H9 (cell line): ENCODE results near the gene CDCA7L. TPM values are rescaled to one million over a fixed set of nuclear protein-coding genes. Genes with fewer than 3 reads are reported as not detected.

ENCODE experiments used
- DNase-seq: peaks from one replicate; pipeline ENCODE4 v3.0.0-alpha.2; 2017
- H2AFZ ChIP-seq: one replicate; pipeline ENCODE4 v1.6.1; 2013; ENCODE audit warnings: mild to moderate bottlenecking, low read length, control low read depth, moderate library complexity
- H2AK5ac ChIP-seq: 2 replicates; pipeline ENCODE4 v1.6.1; 2013; ENCODE audit warnings: low read length, control low read depth, mixed read lengths; ENCODE audit not compliant: insufficient read length
- H2BK120ac ChIP-seq: one replicate; pipeline ENCODE4 v1.6.1; 2013; ENCODE audit warnings: low read depth, mild to moderate bottlenecking, low read length, control low read depth, inconsistent platforms; ENCODE audit not compliant: poor library complexity, severe bottlenecking
- H2BK12ac ChIP-seq: 2 replicates; pipeline ENCODE4 v1.6.1; 2013; ENCODE audit warnings: low read length, control low read depth, mixed read lengths, low read depth; ENCODE audit not compliant: insufficient read length
- H2BK15ac ChIP-seq: 2 replicates; pipeline ENCODE4 v1.6.1; 2013; ENCODE audit warnings: low read depth, low read length, control low read depth
- H2BK20ac ChIP-seq: one replicate; pipeline ENCODE4 v1.6.1; 2013; ENCODE audit warnings: low read depth, mild to moderate bottlenecking, low read length, control low read depth, inconsistent platforms; ENCODE audit not compliant: poor library complexity, severe bottlenecking
- H2BK5ac ChIP-seq: 2 replicates; pipeline ENCODE4 v1.6.1; 2013; ENCODE audit warnings: low read length, control low read depth, mixed read lengths; ENCODE audit not compliant: insufficient read length
- H3K14ac ChIP-seq: 2 replicates; pipeline ENCODE4 v1.6.1; 2013; ENCODE audit warnings: low read length, control low read depth; ENCODE audit not compliant: insufficient read depth
- H3K18ac ChIP-seq: 2 replicates; pipeline ENCODE4 v1.6.1; 2013; ENCODE audit warnings: low read depth, mild to moderate bottlenecking, mixed read lengths, low read length, control low read depth; ENCODE audit not compliant: insufficient read length
- H3K23ac ChIP-seq: 2 replicates; pipeline ENCODE4 v1.6.1; 2013; ENCODE audit warnings: low read length, control low read depth, mixed read lengths, low read depth; ENCODE audit not compliant: insufficient read length
- H3K23me2 ChIP-seq: 2 replicates; pipeline ENCODE4 v1.6.1; 2013; ENCODE audit warnings: low read depth, mild to moderate bottlenecking, mixed read lengths, low read length, control low read depth; ENCODE audit not compliant: insufficient read length, poor library complexity, severe bottlenecking
- H3K27ac ChIP-seq: 2 replicates; pipeline ENCODE4 v1.5.1; 2013; ENCODE audit warnings: low read length, control low read depth, mixed read lengths, low read depth; ENCODE audit not compliant: insufficient read length
- H3K27me3 ChIP-seq: 2 replicates; pipeline ENCODE4 v1.6.1; 2013; ENCODE audit warnings: low read length, control low read depth, inconsistent platforms; ENCODE audit not compliant: insufficient read depth
- H3K4ac ChIP-seq: 2 replicates; pipeline ENCODE4 v1.6.1; 2013; ENCODE audit warnings: low read depth, mild to moderate bottlenecking, control low read depth, inconsistent platforms, low read length, moderate library complexity
- H3K4me1 ChIP-seq: 2 replicates; pipeline ENCODE4 v1.6.1; 2013; ENCODE audit warnings: low read length, control low read depth, inconsistent platforms; ENCODE audit not compliant: insufficient read depth
- H3K4me2 ChIP-seq: 2 replicates; pipeline ENCODE4 v1.6.1; 2013; ENCODE audit warnings: low read length, control low read depth, mixed read lengths; ENCODE audit not compliant: insufficient read length, insufficient read depth
- H3K56ac ChIP-seq: 2 replicates; pipeline ENCODE4 v1.6.1; 2013; ENCODE audit warnings: low read depth, mild to moderate bottlenecking, mixed read lengths, low read length, control low read depth; ENCODE audit not compliant: insufficient read length
- H3K79me1 ChIP-seq: 2 replicates; pipeline ENCODE4 v1.6.1; 2013; ENCODE audit warnings: low read depth, mild to moderate bottlenecking, moderate library complexity, low read length, control low read depth, inconsistent platforms; ENCODE audit not compliant: insufficient read depth, poor library complexity, severe bottlenecking
- H3K79me2 ChIP-seq: 2 replicates; pipeline ENCODE4 v1.6.1; 2013; ENCODE audit warnings: low read length, control low read depth, inconsistent platforms; ENCODE audit not compliant: insufficient read depth
- H3K9ac ChIP-seq: 2 replicates; pipeline ENCODE4 v1.6.1; 2013; ENCODE audit warnings: low read length, control low read depth, mixed read lengths; ENCODE audit not compliant: insufficient read length; ENCODE audit errors: extremely low read depth
- H3K9me3 ChIP-seq: one replicate; pipeline ENCODE4 v1.6.1; 2013; ENCODE audit warnings: low read depth, low read length, inconsistent platforms; ENCODE audit not compliant: control insufficient read depth
- H3T11ph ChIP-seq: one replicate; pipeline ENCODE4 v1.6.1; 2013; ENCODE audit warnings: mild to moderate bottlenecking, low read length, control low read depth, inconsistent platforms
- H4K20me1 ChIP-seq: one replicate; pipeline ENCODE4 v1.6.1; 2013; ENCODE audit not compliant: control insufficient read depth, insufficient read length, insufficient read depth
- H4K5ac ChIP-seq: 2 replicates; pipeline ENCODE4 v1.6.1; 2013; ENCODE audit warnings: low read depth, mild to moderate bottlenecking, mixed read lengths, low read length, control low read depth; ENCODE audit not compliant: insufficient read length
- H4K8ac ChIP-seq: replicated peaks from 2 replicates; pipeline ENCODE4 v1.6.1; 2013; ENCODE audit warnings: low read length, control low read depth, mixed read lengths, low read depth; ENCODE audit not compliant: insufficient read length
- H4K91ac ChIP-seq: 2 replicates; pipeline ENCODE4 v1.6.1; 2013; ENCODE audit warnings: low read depth, mild to moderate bottlenecking, moderate library complexity, mixed read lengths, low read length, control low read depth; ENCODE audit not compliant: insufficient read length
- H3K27ac Mint-ChIP-seq, 3 experiments: 2 replicates in 2 of 3; 3 replicates in 1 of 3; pipeline ENCODE4 v1.8.0; 2020 to 2021; ENCODE audit warnings: mixed read lengths in 3 of 3, mild to moderate bottlenecking in 1 of 3, moderate library complexity in 1 of 3
- H3K27me3 Mint-ChIP-seq: 2 replicates; pipeline ENCODE4 v1.8.0; 2021; ENCODE audit warnings: low read depth, mild to moderate bottlenecking, moderate library complexity, mixed read lengths
- H3K36me3 Mint-ChIP-seq, 3 experiments: 2 replicates in 2 of 3; 3 replicates in 1 of 3; pipeline ENCODE4 v1.8.0; 2020 to 2021; ENCODE audit warnings: low read depth in 3 of 3, mixed read lengths in 3 of 3; ENCODE audit not compliant: insufficient read depth in 1 of 3
- H3K4me1 Mint-ChIP-seq, 2 experiments: 2 replicates each; pipeline ENCODE4 v1.8.0; 2020; ENCODE audit warnings: mixed read lengths in 2 of 2
- H3K4me3 Mint-ChIP-seq, 2 experiments: 2 replicates in 1 of 2; 3 replicates in 1 of 2; pipeline ENCODE4 v1.8.0; 2020 to 2021; ENCODE audit warnings: mild to moderate bottlenecking in 2 of 2, mixed read lengths in 2 of 2, moderate library complexity in 1 of 2
- H3K9me3 Mint-ChIP-seq, 2 experiments: 2 replicates in 1 of 2; 3 replicates in 1 of 2; pipeline ENCODE4 v1.8.0; 2020; ENCODE audit warnings: mild to moderate bottlenecking in 2 of 2, mixed read lengths in 2 of 2, moderate library complexity in 1 of 2
- WGBS: extraction: QIAGEN DNeasy Blood & Tissue Kit; methylation state at CpG from one replicate; pipeline ENCODE4 v1.1.7; 2013; ENCODE audit warnings: missing lambda C conversion rate, low lambda C conversion rate, mixed read lengths; ENCODE audit not compliant: insufficient read length; ENCODE audit errors: extremely low coverage; 5-methylcytosine and 5-hydroxymethylcytosine counted together
- total RNA-seq: library from RNA; stranded (reverse); gene quantifications from 2 replicates; pipeline ENCODE4 v1.2.1, GENCODE V29; 2021
- TF ChIP-seq, protein P1 (sequence below): fragments of 200-600 bp; sonication (generic); conservative IDR thresholded peaks from 3 replicates; pipeline ENCODE4 v1.8.0; 2021; ENCODE audit warnings: antibody characterized with exemption, mild to moderate bottlenecking

Gene CDCA7L
- total RNA-seq, 1 experiment from 2014 or later = 104 TPM

DNA sequence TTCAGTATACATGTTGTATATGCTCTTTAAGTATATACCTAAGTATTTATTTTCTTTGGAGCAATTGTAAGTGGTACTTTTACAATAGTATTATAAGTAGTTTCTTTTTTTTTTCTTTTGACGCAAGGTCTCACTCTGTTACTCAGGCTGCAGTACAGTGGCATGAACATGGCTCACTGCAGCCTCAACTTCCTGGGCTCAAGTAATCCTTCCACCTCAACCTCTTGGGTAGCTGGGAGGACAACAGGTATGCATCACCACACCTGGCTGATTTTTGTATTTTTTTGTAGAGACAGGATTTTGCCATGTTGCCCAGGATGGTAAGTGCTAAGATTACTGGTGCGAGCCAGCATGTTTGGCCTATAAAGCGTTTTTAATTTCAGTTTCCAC is 13.7 kb upstream of the CDCA7L start:
- Mint-ChIP-seq H3K4me3 (no peak overlapping the region), H3K36me3 (peaks cover 0 to 5% (median 0%) of the 10 kb centered on the region in 3 experiments; a peak in 2 of 7 replicates), H3K27ac (no peak overlapping the region), H3K4me1 (no peaks in the 10 kb centered on the region), H3K27me3 (no peaks in the 10 kb centered on the region), H3K9me3 (no peaks in the 10 kb centered on the region)
- no peak overlapping the region for H3K23ac ChIP-seq
- no peak overlapping the region for H3K4me2 ChIP-seq
- no peak overlapping the region for H2BK12ac ChIP-seq
- no peaks in the 10 kb centered on the region for H3K23me2 ChIP-seq
- no CpG with 5 or more reads among the region's 3 CpGs for WGBS
- no peaks in the 10 kb centered on the region for H3K79me2 ChIP-seq
- no peaks in the 10 kb centered on the region for H3K79me1 ChIP-seq
- no peak overlapping the region for H3K4ac ChIP-seq
- TF ChIP-seq, protein P1, sequence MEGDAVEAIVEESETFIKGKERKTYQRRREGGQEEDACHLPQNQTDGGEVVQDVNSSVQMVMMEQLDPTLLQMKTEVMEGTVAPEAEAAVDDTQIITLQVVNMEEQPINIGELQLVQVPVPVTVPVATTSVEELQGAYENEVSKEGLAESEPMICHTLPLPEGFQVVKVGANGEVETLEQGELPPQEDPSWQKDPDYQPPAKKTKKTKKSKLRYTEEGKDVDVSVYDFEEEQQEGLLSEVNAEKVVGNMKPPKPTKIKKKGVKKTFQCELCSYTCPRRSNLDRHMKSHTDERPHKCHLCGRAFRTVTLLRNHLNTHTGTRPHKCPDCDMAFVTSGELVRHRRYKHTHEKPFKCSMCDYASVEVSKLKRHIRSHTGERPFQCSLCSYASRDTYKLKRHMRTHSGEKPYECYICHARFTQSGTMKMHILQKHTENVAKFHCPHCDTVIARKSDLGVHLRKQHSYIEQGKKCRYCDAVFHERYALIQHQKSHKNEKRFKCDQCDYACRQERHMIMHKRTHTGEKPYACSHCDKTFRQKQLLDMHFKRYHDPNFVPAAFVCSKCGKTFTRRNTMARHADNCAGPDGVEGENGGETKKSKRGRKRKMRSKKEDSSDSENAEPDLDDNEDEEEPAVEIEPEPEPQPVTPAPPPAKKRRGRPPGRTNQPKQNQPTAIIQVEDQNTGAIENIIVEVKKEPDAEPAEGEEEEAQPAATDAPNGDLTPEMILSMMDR = no peak
- H3K9me3 ChIP-seq = no peaks in the 10 kb centered on the region
- H3K56ac ChIP-seq = no peak overlapping the region
- H2AFZ ChIP-seq = no peak overlapping the region
- no peak overlapping the region for H2BK20ac ChIP-seq
- H4K8ac ChIP-seq = no peak overlapping the region
- H4K5ac ChIP-seq = no peak overlapping the region
- 0 out of 2 replicates have a peak, but pooled peaks cover 2% of the 10 kb centered on the region for H3K4me1 ChIP-seq
- no peaks in the 10 kb centered on the region for H4K20me1 ChIP-seq
- no peak overlapping the region for H3K9ac ChIP-seq
- no peak overlapping the region for H4K91ac ChIP-seq
- no peak overlapping the region for H3K14ac ChIP-seq
- H3K27me3 ChIP-seq = no peaks in the 10 kb centered on the region
- H2BK120ac ChIP-seq = no peak overlapping the region
- H2BK5ac ChIP-seq = no peak overlapping the region
- H3K18ac ChIP-seq = no peak overlapping the region
- no peak overlapping the region for H3K27ac ChIP-seq
- DNase-seq = no peak
- no peak overlapping the region for H2BK15ac ChIP-seq
- H2AK5ac ChIP-seq = no peak overlapping the region
- no peak overlapping the region for H3T11ph ChIP-seq
